ENCODE results near the gene FUT3. TPM values are rescaled to one million over a fixed set of nuclear protein-coding genes. Genes with fewer than 3 reads are reported as not detected.

FUT3 gene
- total RNA-seq, 2 donors from 2014 or later, result 1.3 TPM; not detected in 1

DNA sequence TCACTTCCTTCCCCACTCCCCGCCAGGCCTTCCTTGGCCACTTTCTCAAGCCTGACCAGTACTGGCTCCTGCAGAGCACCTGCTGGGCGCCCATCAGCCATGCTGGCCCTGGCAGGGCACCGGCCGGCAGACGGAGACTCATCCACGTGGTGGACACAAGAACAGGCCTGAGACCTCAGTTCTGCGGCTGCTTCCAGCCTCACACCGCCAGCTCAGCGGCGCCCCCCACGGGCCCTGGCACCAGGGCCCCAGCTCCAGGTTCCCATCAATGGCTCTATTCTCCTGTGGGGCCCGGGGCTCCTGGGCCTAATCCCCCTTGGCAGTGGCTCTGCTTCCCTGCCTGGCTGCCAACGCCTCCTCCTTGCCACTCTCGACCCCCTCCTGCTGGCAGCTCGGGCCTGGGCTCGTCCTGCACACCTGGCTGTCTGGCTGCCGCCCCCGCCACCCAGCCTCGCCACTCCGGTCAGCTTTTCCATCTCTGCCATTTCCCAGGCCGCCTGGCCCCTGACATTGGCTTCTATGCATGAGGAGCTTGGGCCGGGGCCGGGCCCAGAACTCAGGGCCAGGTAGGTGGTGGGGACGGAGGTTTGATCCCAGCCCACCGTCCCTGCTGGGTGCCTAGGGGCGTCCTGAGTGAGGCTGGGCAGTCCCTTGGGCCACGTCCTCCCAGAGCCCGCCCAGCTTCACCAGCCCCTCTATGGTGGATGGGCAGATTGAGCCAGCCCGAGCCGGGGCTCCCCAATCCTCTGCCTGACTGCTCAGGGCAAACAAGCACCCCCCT is 46.1 kb upstream of the FUT3 start:
- Histone ChIP-seq H3K4me3 (ENCODE audit: low read length) (no peak overlapping the region), H3K9me3 (ENCODE audit: control insufficient read depth, low read length) (no peaks in the 10 kb centered on the region), H3K9ac (ENCODE audit: extremely low read depth, low read length, poor library complexity, severe bottlenecking) (no peak overlapping the region), H3K4me1 (ENCODE audit: control insufficient read depth, insufficient read depth, low read length) (no peaks in the 10 kb centered on the region), H3K36me3 (ENCODE audit: control insufficient read depth, insufficient read depth, low read length) (peaks cover 6% of the 10 kb centered on the region), H3K27me3 (ENCODE audit: control insufficient read depth, insufficient read depth, low read length, poor library complexity, severe bottlenecking) (no peaks in the 10 kb centered on the region), H3K27ac (ENCODE audit: low read depth, low read length) (no peak overlapping the region)
- Mint-ChIP-seq H3K4me1 (peaks cover under 1% of the 10 kb centered on the region), H3K9me3 (no peaks in the 10 kb centered on the region), H3K36me3 (ENCODE audit: low read depth) (peaks cover 18% of the 10 kb centered on the region), H3K4me3 (no peak overlapping the region), H3K27me3 (ENCODE audit: insufficient read depth) (no peaks in the 10 kb centered on the region), H3K27ac (no peak overlapping the region)
- 92 to 94% methylated on average over 13 to 30 of the region's 30 CpGs for WGBS, 2 experiments (ENCODE audit: insufficient coverage in 1 of 2, insufficient read length in 1 of 2)
- TF ChIP-seq, protein P1, sequence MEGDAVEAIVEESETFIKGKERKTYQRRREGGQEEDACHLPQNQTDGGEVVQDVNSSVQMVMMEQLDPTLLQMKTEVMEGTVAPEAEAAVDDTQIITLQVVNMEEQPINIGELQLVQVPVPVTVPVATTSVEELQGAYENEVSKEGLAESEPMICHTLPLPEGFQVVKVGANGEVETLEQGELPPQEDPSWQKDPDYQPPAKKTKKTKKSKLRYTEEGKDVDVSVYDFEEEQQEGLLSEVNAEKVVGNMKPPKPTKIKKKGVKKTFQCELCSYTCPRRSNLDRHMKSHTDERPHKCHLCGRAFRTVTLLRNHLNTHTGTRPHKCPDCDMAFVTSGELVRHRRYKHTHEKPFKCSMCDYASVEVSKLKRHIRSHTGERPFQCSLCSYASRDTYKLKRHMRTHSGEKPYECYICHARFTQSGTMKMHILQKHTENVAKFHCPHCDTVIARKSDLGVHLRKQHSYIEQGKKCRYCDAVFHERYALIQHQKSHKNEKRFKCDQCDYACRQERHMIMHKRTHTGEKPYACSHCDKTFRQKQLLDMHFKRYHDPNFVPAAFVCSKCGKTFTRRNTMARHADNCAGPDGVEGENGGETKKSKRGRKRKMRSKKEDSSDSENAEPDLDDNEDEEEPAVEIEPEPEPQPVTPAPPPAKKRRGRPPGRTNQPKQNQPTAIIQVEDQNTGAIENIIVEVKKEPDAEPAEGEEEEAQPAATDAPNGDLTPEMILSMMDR (conservative IDR thresholded peaks at IDR 0.05), result peak; percentile 62
- DNase-seq, result peak; percentile 76

DNA sequence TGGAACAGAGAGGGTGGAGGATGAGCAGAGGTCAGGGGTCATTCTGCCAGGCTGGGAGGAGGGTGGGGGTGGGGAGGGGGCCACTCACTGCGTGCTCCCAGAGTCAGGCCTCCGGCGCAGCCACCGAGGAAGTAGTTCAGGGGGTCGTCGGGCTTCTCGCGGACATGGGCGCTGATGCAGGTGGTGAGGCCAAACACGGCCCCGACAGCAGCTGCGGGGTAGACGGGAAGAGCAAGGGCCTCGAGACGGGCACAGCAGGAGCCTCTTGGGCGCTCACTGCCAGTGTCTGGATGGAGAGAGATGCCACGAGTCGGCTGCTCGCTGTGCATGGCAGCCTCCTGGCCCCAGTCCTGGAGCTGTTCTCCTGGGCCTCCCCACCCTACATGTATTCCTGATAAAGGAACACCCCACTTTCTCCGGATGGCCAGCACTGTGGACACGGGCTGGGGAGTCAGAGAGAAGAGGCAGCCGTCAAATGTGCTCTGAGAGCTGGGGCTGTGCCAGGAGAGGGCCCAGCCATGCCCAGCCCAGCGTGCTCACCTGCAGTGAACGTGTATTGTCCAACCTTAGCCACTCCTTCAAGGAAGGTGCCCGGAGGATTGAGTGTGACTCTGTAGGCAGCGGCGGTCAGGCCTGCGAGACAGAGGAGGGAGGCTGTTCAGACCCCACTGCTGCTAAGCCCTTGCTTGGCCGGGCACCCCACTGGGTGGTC is 45.3 kb upstream of the FUT3 start:
- DNase-seq, result no peak
- no peak overlapping the region for H3K27ac Mint-ChIP-seq
- Histone ChIP-seq H3K9ac (ENCODE audit: extremely low read depth, low read length, poor library complexity, severe bottlenecking) (no peak overlapping the region), H3K27ac (ENCODE audit: low read depth, low read length) (no peak overlapping the region), H3K4me1 (ENCODE audit: control insufficient read depth, insufficient read depth, low read length) (no peaks in the 10 kb centered on the region), H3K36me3 (ENCODE audit: control insufficient read depth, insufficient read depth, low read length) (peaks cover 6% of the 10 kb centered on the region), H3K4me3 (ENCODE audit: low read length) (no peak overlapping the region), H3K9me3 (ENCODE audit: control insufficient read depth, low read length) (no peaks in the 10 kb centered on the region), H3K27me3 (ENCODE audit: control insufficient read depth, insufficient read depth, low read length, poor library complexity, severe bottlenecking) (no peaks in the 10 kb centered on the region)
- 92 to 94% methylated on average over 11 to 29 of the region's 29 CpGs for WGBS, 2 experiments (ENCODE audit: insufficient coverage in 1 of 2, insufficient read length in 1 of 2)
- H3K9me3 Mint-ChIP-seq, result no peaks in the 10 kb centered on the region
- H3K4me1 Mint-ChIP-seq, result peaks cover 3% of the 10 kb centered on the region
- peaks cover 18% of the 10 kb centered on the region for H3K36me3 Mint-ChIP-seq (ENCODE audit: low read depth)
- H3K27me3 Mint-ChIP-seq (ENCODE audit: insufficient read depth), result no peaks in the 10 kb centered on the region
- TF ChIP-seq, protein P1 (conservative IDR thresholded peaks at IDR 0.05), result no peak
- no peak overlapping the region for H3K4me3 Mint-ChIP-seq

DNA sequence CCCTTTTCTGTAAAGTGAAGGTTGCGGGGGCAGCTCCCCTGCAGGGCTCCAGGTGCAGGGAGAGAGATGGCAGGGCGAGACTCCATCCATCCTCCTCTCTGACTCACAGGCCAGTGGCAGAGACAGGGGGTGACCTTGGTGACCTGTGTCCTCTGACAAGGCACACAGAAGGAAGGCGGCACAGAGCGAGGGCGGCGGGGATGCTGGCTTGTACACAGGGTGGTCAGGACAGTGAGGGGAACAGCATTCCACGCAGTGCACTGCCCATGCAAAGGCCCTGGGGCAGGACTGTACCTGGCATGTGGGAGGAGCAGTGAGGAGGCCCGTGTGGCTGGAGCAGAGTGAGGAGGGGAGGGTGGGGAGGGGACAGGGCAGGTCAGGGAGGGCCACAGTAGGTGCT is 44.6 kb upstream of the FUT3 start:
- Histone ChIP-seq H3K27me3 (ENCODE audit: control insufficient read depth, insufficient read depth, low read length, poor library complexity, severe bottlenecking) (no peaks in the 10 kb centered on the region), H3K27ac (ENCODE audit: low read depth, low read length) (no peak overlapping the region), H3K36me3 (ENCODE audit: control insufficient read depth, insufficient read depth, low read length) (peaks cover under 1% of the 10 kb centered on the region), H3K4me1 (ENCODE audit: control insufficient read depth, insufficient read depth, low read length) (no peaks in the 10 kb centered on the region), H3K9me3 (ENCODE audit: control insufficient read depth, low read length) (no peaks in the 10 kb centered on the region), H3K9ac (ENCODE audit: extremely low read depth, low read length, poor library complexity, severe bottlenecking) (no peak overlapping the region), H3K4me3 (ENCODE audit: low read length) (no peak overlapping the region)
- TF ChIP-seq, protein P1 (conservative IDR thresholded peaks at IDR 0.05), result no peak
- DNase-seq, result no peak
- no peaks in the 10 kb centered on the region for H3K9me3 Mint-ChIP-seq
- no peaks in the 10 kb centered on the region for H3K27me3 Mint-ChIP-seq (ENCODE audit: insufficient read depth)
- peaks cover 12% of the 10 kb centered on the region for H3K36me3 Mint-ChIP-seq (ENCODE audit: low read depth)
- peaks cover 3% of the 10 kb centered on the region for H3K4me1 Mint-ChIP-seq
- WGBS, 2 experiments (ENCODE audit: insufficient coverage in 1 of 2, insufficient read length in 1 of 2), result 92% methylated on average over 8 of the region's 8 CpGs; no CpG with 5 or more reads in 1 of the 2 experiments
- no peak overlapping the region for H3K27ac Mint-ChIP-seq
- no peak overlapping the region for H3K4me3 Mint-ChIP-seq
